ENCODE measurements around the gene THRA.

Gene THRA

DNA sequence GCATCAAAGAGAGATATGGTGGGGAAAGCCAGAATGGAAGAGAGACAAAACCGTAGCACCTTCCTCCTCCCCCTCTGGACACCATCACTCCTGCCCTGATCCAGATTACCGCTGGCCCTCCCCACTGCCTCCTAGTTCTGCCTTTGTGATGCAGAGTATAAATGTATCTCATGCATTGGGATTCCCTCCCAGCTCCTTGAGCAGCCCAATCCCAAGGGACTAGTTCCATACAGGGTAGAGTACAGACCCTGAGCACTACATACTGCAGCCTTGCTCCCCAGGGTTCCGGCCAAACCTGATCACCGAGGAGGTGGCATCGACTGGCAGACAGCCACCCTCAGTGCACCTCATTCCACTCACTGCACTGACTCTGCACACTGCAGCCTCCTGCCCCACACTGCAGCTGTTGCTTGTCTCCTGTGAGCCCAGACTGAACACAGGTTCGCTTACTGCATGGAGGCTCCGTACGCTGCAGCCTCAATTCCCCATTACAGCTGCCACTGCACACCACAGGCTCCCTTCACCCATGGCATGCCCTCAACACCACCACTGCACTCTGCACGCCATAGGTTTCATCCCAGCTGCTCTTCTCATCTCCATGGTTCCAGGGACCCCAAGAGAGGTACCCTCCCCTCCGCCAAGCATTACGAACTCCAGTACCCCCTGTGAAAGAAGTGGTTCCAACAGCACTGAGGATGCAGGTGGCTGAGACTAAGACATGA, 1.7 kb upstream of the THRA start:
- TF ChIP-seq, protein P1, sequence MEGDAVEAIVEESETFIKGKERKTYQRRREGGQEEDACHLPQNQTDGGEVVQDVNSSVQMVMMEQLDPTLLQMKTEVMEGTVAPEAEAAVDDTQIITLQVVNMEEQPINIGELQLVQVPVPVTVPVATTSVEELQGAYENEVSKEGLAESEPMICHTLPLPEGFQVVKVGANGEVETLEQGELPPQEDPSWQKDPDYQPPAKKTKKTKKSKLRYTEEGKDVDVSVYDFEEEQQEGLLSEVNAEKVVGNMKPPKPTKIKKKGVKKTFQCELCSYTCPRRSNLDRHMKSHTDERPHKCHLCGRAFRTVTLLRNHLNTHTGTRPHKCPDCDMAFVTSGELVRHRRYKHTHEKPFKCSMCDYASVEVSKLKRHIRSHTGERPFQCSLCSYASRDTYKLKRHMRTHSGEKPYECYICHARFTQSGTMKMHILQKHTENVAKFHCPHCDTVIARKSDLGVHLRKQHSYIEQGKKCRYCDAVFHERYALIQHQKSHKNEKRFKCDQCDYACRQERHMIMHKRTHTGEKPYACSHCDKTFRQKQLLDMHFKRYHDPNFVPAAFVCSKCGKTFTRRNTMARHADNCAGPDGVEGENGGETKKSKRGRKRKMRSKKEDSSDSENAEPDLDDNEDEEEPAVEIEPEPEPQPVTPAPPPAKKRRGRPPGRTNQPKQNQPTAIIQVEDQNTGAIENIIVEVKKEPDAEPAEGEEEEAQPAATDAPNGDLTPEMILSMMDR (conservative IDR thresholded peaks at IDR 0.05), result no peak
- TF ChIP-seq ZFX (IDR thresholded peaks at IDR 0.05), result no peak
- H3K27ac ChIP-seq, result no peak overlapping the region

DNA sequence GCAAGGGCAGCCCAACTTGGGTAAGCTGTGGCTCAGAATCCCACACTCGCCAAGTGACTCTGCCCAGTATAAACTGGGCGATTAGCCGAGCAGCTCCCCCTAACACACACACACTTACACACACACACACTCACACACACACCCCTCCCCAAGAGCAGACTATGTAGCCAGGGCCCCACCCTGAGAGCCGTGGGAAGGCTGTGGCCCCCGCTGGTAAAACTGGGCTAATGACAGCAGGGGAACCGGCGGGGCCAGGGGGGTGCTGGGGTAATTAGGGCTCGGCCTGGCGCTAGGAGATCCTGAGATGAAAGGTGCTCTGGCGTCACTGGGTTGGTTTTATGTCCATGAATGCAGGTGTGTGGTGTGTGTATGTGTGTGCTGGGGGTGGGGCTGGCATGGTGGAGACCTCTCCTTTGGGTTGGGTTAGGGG, 1.1 kb upstream of the THRA start:
- TF ChIP-seq ZFX (IDR thresholded peaks at IDR 0.05), result no peak
- TF ChIP-seq, protein P1 (conservative IDR thresholded peaks at IDR 0.05), result no peak
- H3K27ac ChIP-seq, result no peak overlapping the region

DNA sequence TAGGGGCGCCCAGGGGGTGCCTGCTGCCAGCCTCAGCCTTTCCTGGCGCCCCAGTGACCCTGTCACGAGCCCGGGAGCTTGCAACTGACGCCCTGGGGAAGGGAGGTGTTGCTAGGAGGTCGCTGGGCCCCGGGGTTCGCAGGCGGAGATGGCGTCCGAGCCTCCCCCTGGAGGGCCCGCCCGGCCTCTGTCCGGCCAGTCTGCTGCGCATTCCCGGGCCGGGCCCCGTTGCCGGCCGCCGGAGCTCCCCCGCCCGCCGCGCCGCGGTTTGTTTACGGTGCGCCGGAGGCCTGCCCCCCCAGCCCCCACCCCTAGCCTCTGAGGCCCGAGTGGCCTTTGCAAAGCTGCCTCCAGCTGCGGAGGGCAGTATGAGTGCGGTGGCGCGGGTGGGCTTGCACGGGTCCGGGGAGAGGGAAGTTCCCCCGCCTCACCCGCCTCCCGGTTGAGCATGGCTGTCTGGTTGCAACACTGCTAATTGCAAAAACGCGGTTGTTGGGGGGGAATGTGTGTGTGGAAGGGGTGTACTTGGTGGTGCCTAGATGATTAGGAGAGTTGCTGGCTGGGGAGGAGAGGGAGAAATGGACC, 514 bp downstream of the THRA start:
- H3K27ac ChIP-seq, result peak overlapping the region; percentile 85
- TF ChIP-seq ZFX (IDR thresholded peaks at IDR 0.05), result peak; percentile 55; the same call in 1 of the 2 replicates
- TF ChIP-seq, protein P1 (conservative IDR thresholded peaks at IDR 0.05), result no peak

DNA sequence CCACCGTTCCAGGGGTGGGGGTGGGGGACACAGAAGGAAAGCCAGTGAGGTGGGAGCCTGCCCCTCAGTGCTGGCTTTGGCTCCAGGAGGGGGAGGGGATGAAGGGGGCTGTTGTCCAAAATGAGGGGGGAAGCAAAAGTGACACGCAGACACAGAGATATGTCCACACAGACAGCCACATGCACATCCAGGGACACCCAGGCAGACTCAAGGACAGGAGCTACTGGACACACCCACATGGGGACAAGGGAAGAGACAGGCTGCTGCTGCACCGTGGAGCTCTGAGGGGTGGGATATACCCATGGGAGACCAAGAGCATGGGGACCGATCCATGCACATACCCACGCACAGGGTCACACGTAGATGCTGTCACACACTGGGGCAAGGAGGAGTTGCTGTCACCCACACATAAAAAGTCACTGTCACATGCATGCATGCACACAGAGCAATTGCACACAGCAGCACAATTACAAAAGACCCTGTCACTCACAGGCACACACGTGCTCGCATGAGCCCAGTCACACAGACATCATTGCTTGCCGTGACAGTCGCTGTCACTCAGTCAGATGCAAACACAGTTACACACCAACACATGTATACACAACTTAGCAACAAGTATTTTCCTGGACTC, 1.3 kb downstream of the THRA start:
- TF ChIP-seq, protein P1 (conservative IDR thresholded peaks at IDR 0.05), result no peak
- TF ChIP-seq ZFX (IDR thresholded peaks at IDR 0.05), result no peak

DNA sequence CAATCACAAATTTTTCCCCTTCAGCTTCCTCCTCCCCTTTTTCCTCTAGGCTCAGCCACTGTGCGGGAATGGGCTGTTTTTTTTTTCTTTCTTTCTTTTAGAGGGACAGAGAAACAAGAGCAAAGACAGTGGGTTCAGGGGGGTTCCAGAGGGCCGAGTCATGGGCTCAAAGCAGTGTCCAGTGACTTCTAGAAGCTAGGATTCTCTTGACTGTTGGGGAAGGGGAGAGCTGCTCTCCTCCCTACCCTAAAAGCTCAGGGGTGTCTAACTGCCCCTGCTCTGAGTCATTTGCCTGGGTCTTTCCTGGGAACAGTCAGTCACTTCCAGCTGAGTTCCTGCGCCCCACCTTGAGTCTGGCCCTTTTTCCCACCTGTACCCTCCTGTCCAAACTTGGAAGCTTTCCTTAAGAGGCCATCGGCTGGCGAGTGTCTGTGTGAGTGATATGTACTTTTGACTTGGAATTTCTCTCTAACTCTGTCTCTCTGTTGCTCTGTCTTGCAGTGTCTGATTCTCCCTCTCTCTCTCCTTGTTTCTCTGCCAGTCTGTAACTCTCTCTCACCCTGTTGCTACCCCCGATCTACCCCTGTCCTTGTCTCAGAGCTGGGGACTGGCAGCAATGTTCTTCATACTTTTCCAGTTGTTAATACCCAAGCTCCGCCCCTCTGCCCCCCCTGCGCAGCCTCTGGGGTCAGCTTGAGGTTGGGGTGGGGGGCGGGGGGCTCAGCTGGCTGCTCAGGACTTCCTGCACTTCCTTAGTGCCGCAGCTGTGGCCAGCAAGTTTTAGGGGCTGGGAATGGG, 2.4 kb downstream of the THRA start:
- no peak overlapping the region for H3K27ac ChIP-seq
- TF ChIP-seq ZFX (IDR thresholded peaks at IDR 0.05), result no peak
- TF ChIP-seq, protein P1 (conservative IDR thresholded peaks at IDR 0.05), result no peak

More for the DNA sequence above, 1.3 kb downstream of the THRA start:
- H3K27ac ChIP-seq, result peak overlapping the region; percentile 85

DNA sequence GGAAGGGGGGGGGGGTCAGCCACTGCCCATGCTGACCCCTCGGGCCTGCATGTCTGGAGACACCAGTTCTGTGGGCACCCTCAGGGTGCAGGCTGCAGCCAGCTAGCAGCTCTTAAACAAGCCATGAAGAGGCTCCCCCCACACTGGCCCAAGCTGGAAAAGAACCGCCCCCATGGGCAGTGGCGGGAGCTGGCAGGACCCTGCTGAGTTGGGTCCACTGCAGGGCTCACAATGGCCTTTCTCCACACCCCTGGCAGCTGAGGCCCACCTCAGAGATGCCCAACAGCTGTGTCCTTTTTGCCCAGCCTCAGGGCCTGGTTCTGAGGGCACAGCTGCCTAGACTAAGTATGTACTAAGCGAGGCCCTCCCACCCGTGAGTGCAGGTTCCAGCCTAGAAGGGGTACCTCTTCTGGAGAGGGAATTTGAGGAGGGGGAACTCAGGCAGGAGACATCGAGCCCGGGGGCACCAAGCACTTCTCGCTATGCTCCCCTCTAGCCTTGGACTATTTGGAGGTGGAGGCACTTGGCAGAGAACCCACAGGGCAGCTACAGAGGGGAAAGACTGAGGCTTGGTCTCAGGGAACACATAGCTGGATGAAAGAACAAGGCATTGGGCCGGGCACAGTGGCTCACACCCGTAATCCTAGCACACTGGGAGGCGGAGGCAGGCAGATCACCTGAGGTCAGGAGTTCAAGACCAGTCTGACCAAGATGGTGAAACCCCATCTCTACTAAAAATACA, 3.2 kb downstream of the THRA start:
- no peak overlapping the region for H3K27ac ChIP-seq
- no peak for TF ChIP-seq ZFX (IDR thresholded peaks at IDR 0.05)
- TF ChIP-seq, protein P1 (conservative IDR thresholded peaks at IDR 0.05), result no peak

All from C4-2B (cell line).